Smooth muscle cell (in vitro differentiated cells): ENCODE measurements around the gene ARID3B. TPM values are rescaled to one million over a fixed set of nuclear protein-coding genes. Genes with fewer than 3 reads are reported as not detected.

Source experiments
- DNase-seq: peaks from one replicate; lab custom pipeline; 2025; ENCODE audit not compliant: unreplicated experiment; lab: John Stamatoyannopoulos, UW
- H2AFZ ChIP-seq: fragments of 200-600 bp; sonication (generic); 2 replicates; pipeline ENCODE4 v1.6.0; 2016; ENCODE audit warnings: antibody characterized with exemption, low read depth, mild to moderate bottlenecking
- H3F3A ChIP-seq: fragments of 200-600 bp; sonication (generic); 2 replicates; pipeline ENCODE4 v1.6.0; 2017; ENCODE audit warnings: antibody characterized with exemption, low read depth
- H3K27ac ChIP-seq: fragments of 200-600 bp; sonication (generic); 2 replicates; pipeline ENCODE4 v1.5.1; 2016; ENCODE audit warnings: low read depth, mild to moderate bottlenecking
- H3K27me3 ChIP-seq: fragments of 200-600 bp; sonication (generic); 2 replicates; pipeline ENCODE4 v1.6.1; 2016; ENCODE audit warnings: low read depth, mild to moderate bottlenecking
- H3K36me3 ChIP-seq: fragments of 200-600 bp; sonication (generic); 2 replicates; pipeline ENCODE4 v1.5.1; 2016; ENCODE audit warnings: low read depth
- H3K4me1 ChIP-seq: fragments of 200-600 bp; sonication (generic); 2 replicates; pipeline ENCODE4 v1.5.1; 2016; ENCODE audit warnings: low read depth
- H3K4me2 ChIP-seq: fragments of 200-600 bp; sonication (generic); 2 replicates; pipeline ENCODE4 v1.6.0; 2016; ENCODE audit warnings: mild to moderate bottlenecking
- H3K4me3 ChIP-seq: fragments of 200-600 bp; sonication (generic); 2 replicates; pipeline ENCODE4 v1.5.1; 2016; ENCODE audit warnings: mild to moderate bottlenecking
- H3K79me2 ChIP-seq: fragments of 200-600 bp; sonication (generic); 2 replicates; pipeline ENCODE4 v1.6.0; 2016; ENCODE audit warnings: low read depth, mild to moderate bottlenecking
- H3K9ac ChIP-seq: fragments of 200-600 bp; sonication (generic); 2 replicates; pipeline ENCODE4 v1.6.0; 2016; ENCODE audit warnings: low read depth
- H3K9me3 ChIP-seq: fragments of 200-600 bp; sonication (generic); replicated peaks from 2 replicates; pipeline ENCODE4 v1.5.1; 2016; ENCODE audit warnings: low read depth
- H4K20me1 ChIP-seq: fragments of 200-600 bp; sonication (generic); 2 replicates; pipeline ENCODE4 v1.6.0; 2016; ENCODE audit warnings: low read depth
- CTCF ChIP-seq: fragments of 200-600 bp; sonication (generic); IDR thresholded peaks from 2 replicates; pipeline ENCODE4 v1.5.1; 2017; ENCODE audit warnings: borderline replicate concordance, mild to moderate bottlenecking, antibody characterized with exemption; ENCODE audit not compliant: insufficient read depth, poor library complexity, severe bottlenecking
- WGBS: methylation state at CpG from one replicate; pipeline ENCODE4 v1.1.7; 2016; ENCODE audit warnings: low lambda C conversion rate; 5-methylcytosine and 5-hydroxymethylcytosine counted together
- polyA plus RNA-seq: library from polyadenylated mRNA; unstranded; fragments of >200 nt; fragmentation: Nextera tagmentation; extraction: Ambion mirVana; gene quantifications from 2 replicates; pipeline ENCODE4 v1.2.1, GENCODE V29; 2016
- total RNA-seq: library from RNA; depleted of rRNA; stranded (reverse); fragments of >200 nt; gene quantifications from 2 replicates; pipeline ENCODE4 v1.2.3, GENCODE V29; 2014

ARID3B gene
- total and polyA plus RNA-seq, 2 experiments from 2014 or later, result 7.2 to 7.7 TPM

GRCh38 chr15:74642734-74643664 is 102.0 kb downstream of the ARID3B start:
- Histone ChIP-seq H4K20me1 (peaks cover 89% of the 10 kb centered on the region), H3K79me2 (peaks cover 7% of the 10 kb centered on the region), H3K27ac (peak overlapping the region; percentile 82), H3K4me3 (no peak overlapping the region), H3K9ac (peak overlapping the region; percentile 76), H3K4me2 (peak overlapping the region; percentile 55), H2AFZ (no peak overlapping the region), H3K9me3 (no peaks in the 10 kb centered on the region), H3F3A (no peaks in the 10 kb centered on the region), H3K36me3 (peaks cover 5% of the 10 kb centered on the region), H3K4me1 (no peaks in the 10 kb centered on the region), H3K27me3 (no peaks in the 10 kb centered on the region)
- WGBS, result 62% methylated on average over 11 of the region's 11 CpGs
- DNase-seq, result no peak
- no peak for TF ChIP-seq CTCF

GRCh38 chr15:74643665-74644204 is 102.7 kb downstream of the ARID3B start:
- Histone ChIP-seq H3K27me3 (no peaks in the 10 kb centered on the region), H3K9me3 (no peaks in the 10 kb centered on the region), H3K4me2 (no peak overlapping the region), H2AFZ (no peak overlapping the region), H3K9ac (no peak overlapping the region), H3K4me1 (no peaks in the 10 kb centered on the region), H3K36me3 (peaks cover 5% of the 10 kb centered on the region), H3K79me2 (peaks cover 7% of the 10 kb centered on the region), H3K4me3 (no peak overlapping the region), H4K20me1 (peaks cover 94% of the 10 kb centered on the region), H3F3A (peaks cover 4% of the 10 kb centered on the region), H3K27ac (peak overlapping the region; percentile 82)
- WGBS, result 91% methylated on average over 2 of the region's 2 CpGs
- no peak for TF ChIP-seq CTCF
- DNase-seq, result no peak

GRCh38 chr15:74646480-74646879 is 105.5 kb downstream of the ARID3B start:
- peaks cover 5% of the 10 kb centered on the region for H3K36me3 ChIP-seq
- no peak for DNase-seq
- no peaks in the 10 kb centered on the region for H3K27me3 ChIP-seq
- H3K4me2 ChIP-seq, result no peak overlapping the region
- no peak for TF ChIP-seq CTCF
- peaks cover 9% of the 10 kb centered on the region for H3F3A ChIP-seq
- no peak overlapping the region for H3K27ac ChIP-seq
- H3K9ac ChIP-seq, result no peak overlapping the region
- H4K20me1 ChIP-seq, result peaks cover 97% of the 10 kb centered on the region
- H3K4me3 ChIP-seq, result no peak overlapping the region
- peaks cover 24% of the 10 kb centered on the region for H3K79me2 ChIP-seq
- H3K4me1 ChIP-seq, result no peaks in the 10 kb centered on the region
- no peak overlapping the region for H2AFZ ChIP-seq
- no peaks in the 10 kb centered on the region for H3K9me3 ChIP-seq

Other genes starting within 250 kb of the ARID3B start
- gene CYP11A1, start 173.6 kb upstream of the ARID3B start, total RNA-seq, result 2.2 and 6.6 TPM in 2 replicates
- 3.5 and 5.1 TPM in 2 replicates for gene CYP11A1, start 173.6 kb upstream of the ARID3B start, polyA plus RNA-seq
- 33.7 and 44.5 TPM in 2 replicates for gene SEMA7A, start 107.3 kb upstream of the ARID3B start, total RNA-seq
- 9.3 and 14.9 TPM in 2 replicates for gene SEMA7A, start 107.3 kb upstream of the ARID3B start, polyA plus RNA-seq
- gene UBL7, start 80.1 kb upstream of the ARID3B start, total RNA-seq, result 54.5 and 60.6 TPM in 2 replicates
- 64.4 and 64.8 TPM in 2 replicates for gene UBL7, start 80.1 kb upstream of the ARID3B start, polyA plus RNA-seq
- 92.4 and 105 TPM in 2 replicates for gene CLK3, start 74.6 kb downstream of the ARID3B start, total RNA-seq
- 68.8 and 72.6 TPM in 2 replicates for gene CLK3, start 74.6 kb downstream of the ARID3B start, polyA plus RNA-seq
- gene EDC3, start 154.8 kb downstream of the ARID3B start, total RNA-seq, result 18.4 and 23.3 TPM in 2 replicates
- gene EDC3, start 154.8 kb downstream of the ARID3B start, polyA plus RNA-seq, result 26.7 and 32.9 TPM in 2 replicates
- gene CYP1A1, start 184.3 kb downstream of the ARID3B start, total RNA-seq, result 0.81 and 1.9 TPM in 2 replicates
- gene CYP1A1, start 184.3 kb downstream of the ARID3B start, polyA plus RNA-seq, result 0.09 and 0.13 TPM in 2 replicates
- gene CYP1A2, start 207.6 kb downstream of the ARID3B start, total RNA-seq, result not detected in 2 replicates
- not detected in 2 replicates for gene CYP1A2, start 207.6 kb downstream of the ARID3B start, polyA plus RNA-seq
- gene CSK, start 240.9 kb downstream of the ARID3B start, total RNA-seq, result 10.4 and 19.6 TPM in 2 replicates
- 14.1 and 16.5 TPM in 2 replicates for gene CSK, start 240.9 kb downstream of the ARID3B start, polyA plus RNA-seq